C4-2B (cell line): ENCODE measurements around the gene SETD1B.

ENCODE experiments used
- CTCF ChIP-seq: fragments of 450-650 bp; conservative IDR thresholded peaks from 2 replicates; pipeline ENCODE4 v1.5.1; 2017; ENCODE audit warnings: mild to moderate bottlenecking
- ZFX ChIP-seq: fragments of 450-650 bp; IDR thresholded peaks from 2 replicates; pipeline ENCODE4 v1.6.1; 2017

GRCh38 chr12:121776190-121777098 is 27.4 kb upstream of the SETD1B start:
- TF ChIP-seq CTCF, result peak; percentile 93
- no peak for TF ChIP-seq ZFX
